HEK293 (cell line): Measurements from ENCODE around the gene DOK3.

ENCODE experiments used
- BCL11A ChIP-seq: fragments of 450-650 bp; formaldehyde crosslinking; IDR thresholded peaks from 2 replicates; pipeline ENCODE4 v1.5.1; 2016; ENCODE audit warnings: low read depth, missing biosample characterization, missing genetic modification characterization
- MEIS1 ChIP-seq: sonication (generic); formaldehyde crosslinking; IDR thresholded peaks from 2 replicates; pipeline ENCODE4 v1.8.1; 2022; ENCODE audit warnings: missing genetic modification reagents, mild to moderate bottlenecking, borderline replicate concordance
- MZF1 ChIP-seq: fragments of 450-650 bp; formaldehyde crosslinking; IDR thresholded peaks from 2 replicates; pipeline ENCODE4 v1.5.1; 2017; ENCODE audit warnings: missing biosample characterization, missing genetic modification characterization, borderline replicate concordance
- ZBTB44 ChIP-seq: fragments of 450-650 bp; IDR thresholded peaks from 2 replicates; pipeline ENCODE4 v1.5.1; 2018; ENCODE audit warnings: missing biosample characterization, mild to moderate bottlenecking, missing genetic modification characterization
- ZNF174 ChIP-seq: fragments of 450-650 bp; formaldehyde crosslinking; IDR thresholded peaks from 2 replicates; pipeline ENCODE4 v1.5.0; 2017; ENCODE audit warnings: missing biosample characterization, mild to moderate bottlenecking, missing genetic modification characterization
- ZNF23 ChIP-seq: fragments of 450-650 bp; formaldehyde crosslinking; IDR thresholded peaks from 2 replicates; pipeline ENCODE4 v1.5.1; 2016; ENCODE audit warnings: missing biosample characterization, missing genetic modification characterization, borderline replicate concordance
- ZNF239 ChIP-seq: fragments of 450-650 bp; formaldehyde crosslinking; IDR thresholded peaks from 2 replicates; pipeline ENCODE4 v1.5.1; 2016; ENCODE audit warnings: missing biosample characterization, missing genetic modification characterization
- ZNF248 ChIP-seq: fragments of 450-650 bp; formaldehyde crosslinking; IDR thresholded peaks from 2 replicates; pipeline ENCODE4 v1.5.1; 2017; ENCODE audit warnings: missing biosample characterization, missing genetic modification characterization
- ZNF354C ChIP-seq: fragments of 450-650 bp; formaldehyde crosslinking; IDR thresholded peaks from 2 replicates; pipeline ENCODE4 v1.5.1; 2016; ENCODE audit warnings: missing biosample characterization, missing genetic modification characterization, low read depth, borderline replicate concordance
- ZNF391 ChIP-seq: fragments of 450-650 bp; formaldehyde crosslinking; IDR thresholded peaks from 2 replicates; pipeline ENCODE4 v1.5.1; 2016; ENCODE audit warnings: low read depth, missing biosample characterization, missing genetic modification characterization, borderline replicate concordance
- ZNF530 ChIP-seq: fragments of 450-650 bp; formaldehyde crosslinking; IDR thresholded peaks from 2 replicates; pipeline ENCODE4 v1.5.1; 2016; ENCODE audit warnings: low read depth, missing biosample characterization, missing genetic modification characterization
- ZNF571 ChIP-seq: fragments of 450-650 bp; formaldehyde crosslinking; IDR thresholded peaks from 2 replicates; pipeline ENCODE4 v1.5.0; 2017; ENCODE audit warnings: missing biosample characterization, missing genetic modification characterization
- ZNF658 ChIP-seq: fragments of 450-650 bp; formaldehyde crosslinking; IDR thresholded peaks from 2 replicates; pipeline ENCODE4; 2016; ENCODE audit warnings: missing biosample characterization, missing genetic modification characterization
- ZNF747 ChIP-seq: fragments of 450-650 bp; formaldehyde crosslinking; IDR thresholded peaks from 2 replicates; pipeline ENCODE4 v1.5.1; 2016; ENCODE audit warnings: missing biosample characterization, missing genetic modification characterization
- ZSCAN5A ChIP-seq: fragments of 450-650 bp; formaldehyde crosslinking; IDR thresholded peaks from 2 replicates; pipeline ENCODE4 v1.5.1; 2016; ENCODE audit warnings: missing biosample characterization, missing genetic modification characterization
- TF ChIP-seq, protein P1 (sequence below): fragments of 450-650 bp; formaldehyde crosslinking; IDR thresholded peaks from 2 replicates; pipeline ENCODE4 v1.5.1; 2016; ENCODE audit warnings: missing biosample characterization, missing genetic modification characterization
- TF ChIP-seq, protein P2 (sequence below): fragments of 450-650 bp; formaldehyde crosslinking; conservative IDR thresholded peaks from 2 replicates; pipeline ENCODE4 v1.5.1; 2016; ENCODE audit warnings: low read depth, missing biosample characterization, missing genetic modification characterization
- TF ChIP-seq, protein P3 (sequence below): fragments of 450-650 bp; formaldehyde crosslinking; IDR thresholded peaks from 2 replicates; pipeline ENCODE4 v1.5.1; 2016; ENCODE audit warnings: missing biosample characterization, missing genetic modification characterization
- TF ChIP-seq, protein P4 (sequence below): fragments of 450-650 bp; formaldehyde crosslinking; conservative IDR thresholded peaks from 2 replicates; pipeline ENCODE4 v1.5.1; 2016; ENCODE audit warnings: low read depth, missing biosample characterization, missing genetic modification characterization
- TF ChIP-seq, protein P5 (sequence below): fragments of 450-650 bp; formaldehyde crosslinking; IDR thresholded peaks from 2 replicates; pipeline ENCODE4 v1.5.1; 2016; ENCODE audit warnings: missing biosample characterization, missing genetic modification characterization, low read depth

DOK3 gene

GRCh38 chr5:177496070-177496726 is 13.4 kb downstream of the DOK3 start (continued):
- TF ChIP-seq BCL11A (tag by site-specific recombination) (no peak), ZNF354C (no peak), ZNF530 (tag by site-specific recombination) (no peak), ZSCAN5A (tag by site-specific recombination) (no peak), ZNF658 (no peak), ZNF571 (tag by site-specific recombination) (no peak), ZNF391 (tag by site-specific recombination) (0 out of 2 replicates have a peak, but pooled peaks have one; percentile 19), ZNF747 (tag by site-specific recombination) (no peak), ZNF239 (tag by site-specific recombination) (no peak), ZNF248 (no peak), MEIS1 (no peak), ZBTB44 (tag by site-specific recombination) (no peak), MZF1 (tag by site-specific recombination) (no peak), ZNF174 (tag by site-specific recombination) (no peak), ZNF23 (tag by site-specific recombination) (no peak)
- TF ChIP-seq, protein P1, sequence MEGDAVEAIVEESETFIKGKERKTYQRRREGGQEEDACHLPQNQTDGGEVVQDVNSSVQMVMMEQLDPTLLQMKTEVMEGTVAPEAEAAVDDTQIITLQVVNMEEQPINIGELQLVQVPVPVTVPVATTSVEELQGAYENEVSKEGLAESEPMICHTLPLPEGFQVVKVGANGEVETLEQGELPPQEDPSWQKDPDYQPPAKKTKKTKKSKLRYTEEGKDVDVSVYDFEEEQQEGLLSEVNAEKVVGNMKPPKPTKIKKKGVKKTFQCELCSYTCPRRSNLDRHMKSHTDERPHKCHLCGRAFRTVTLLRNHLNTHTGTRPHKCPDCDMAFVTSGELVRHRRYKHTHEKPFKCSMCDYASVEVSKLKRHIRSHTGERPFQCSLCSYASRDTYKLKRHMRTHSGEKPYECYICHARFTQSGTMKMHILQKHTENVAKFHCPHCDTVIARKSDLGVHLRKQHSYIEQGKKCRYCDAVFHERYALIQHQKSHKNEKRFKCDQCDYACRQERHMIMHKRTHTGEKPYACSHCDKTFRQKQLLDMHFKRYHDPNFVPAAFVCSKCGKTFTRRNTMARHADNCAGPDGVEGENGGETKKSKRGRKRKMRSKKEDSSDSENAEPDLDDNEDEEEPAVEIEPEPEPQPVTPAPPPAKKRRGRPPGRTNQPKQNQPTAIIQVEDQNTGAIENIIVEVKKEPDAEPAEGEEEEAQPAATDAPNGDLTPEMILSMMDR (tag by site-specific recombination): 0 out of 2 replicates have a peak, but pooled peaks have one; percentile 51
- TF ChIP-seq, protein P2, sequence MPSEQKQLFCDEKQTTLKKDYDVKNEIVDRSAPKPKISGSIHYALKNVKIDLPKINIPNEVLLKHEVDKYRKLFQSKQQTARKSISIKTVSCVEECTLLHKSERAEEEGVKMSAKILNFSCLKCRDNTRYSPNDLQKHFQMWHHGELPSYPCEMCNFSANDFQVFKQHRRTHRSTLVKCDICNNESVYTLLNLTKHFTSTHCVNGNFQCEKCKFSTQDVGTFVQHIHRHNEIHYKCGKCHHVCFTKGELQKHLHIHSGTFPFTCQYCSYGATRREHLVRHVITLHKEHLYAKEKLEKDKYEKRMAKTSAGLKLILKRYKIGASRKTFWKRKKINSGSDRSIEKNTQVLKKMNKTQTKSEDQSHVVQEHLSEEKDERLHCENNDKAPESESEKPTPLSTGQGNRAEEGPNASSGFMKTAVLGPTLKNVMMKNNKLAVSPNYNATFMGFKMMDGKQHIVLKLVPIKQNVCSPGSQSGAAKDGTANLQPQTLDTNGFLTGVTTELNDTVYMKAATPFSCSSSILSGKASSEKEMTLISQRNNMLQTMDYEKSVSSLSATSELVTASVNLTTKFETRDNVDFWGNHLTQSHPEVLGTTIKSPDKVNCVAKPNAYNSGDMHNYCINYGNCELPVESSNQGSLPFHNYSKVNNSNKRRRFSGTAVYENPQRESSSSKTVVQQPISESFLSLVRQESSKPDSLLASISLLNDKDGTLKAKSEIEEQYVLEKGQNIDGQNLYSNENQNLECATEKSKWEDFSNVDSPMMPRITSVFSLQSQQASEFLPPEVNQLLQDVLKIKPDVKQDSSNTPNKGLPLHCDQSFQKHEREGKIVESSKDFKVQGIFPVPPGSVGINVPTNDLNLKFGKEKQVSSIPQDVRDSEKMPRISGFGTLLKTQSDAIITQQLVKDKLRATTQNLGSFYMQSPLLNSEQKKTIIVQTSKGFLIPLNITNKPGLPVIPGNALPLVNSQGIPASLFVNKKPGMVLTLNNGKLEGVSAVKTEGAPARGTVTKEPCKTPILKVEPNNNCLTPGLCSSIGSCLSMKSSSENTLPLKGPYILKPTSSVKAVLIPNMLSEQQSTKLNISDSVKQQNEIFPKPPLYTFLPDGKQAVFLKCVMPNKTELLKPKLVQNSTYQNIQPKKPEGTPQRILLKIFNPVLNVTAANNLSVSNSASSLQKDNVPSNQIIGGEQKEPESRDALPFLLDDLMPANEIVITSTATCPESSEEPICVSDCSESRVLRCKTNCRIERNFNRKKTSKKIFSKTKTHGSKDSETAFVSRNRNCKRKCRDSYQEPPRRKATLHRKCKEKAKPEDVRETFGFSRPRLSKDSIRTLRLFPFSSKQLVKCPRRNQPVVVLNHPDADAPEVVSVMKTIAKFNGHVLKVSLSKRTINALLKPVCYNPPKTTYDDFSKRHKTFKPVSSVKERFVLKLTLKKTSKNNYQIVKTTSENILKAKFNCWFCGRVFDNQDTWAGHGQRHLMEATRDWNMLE: no peak
- TF ChIP-seq, protein P3, sequence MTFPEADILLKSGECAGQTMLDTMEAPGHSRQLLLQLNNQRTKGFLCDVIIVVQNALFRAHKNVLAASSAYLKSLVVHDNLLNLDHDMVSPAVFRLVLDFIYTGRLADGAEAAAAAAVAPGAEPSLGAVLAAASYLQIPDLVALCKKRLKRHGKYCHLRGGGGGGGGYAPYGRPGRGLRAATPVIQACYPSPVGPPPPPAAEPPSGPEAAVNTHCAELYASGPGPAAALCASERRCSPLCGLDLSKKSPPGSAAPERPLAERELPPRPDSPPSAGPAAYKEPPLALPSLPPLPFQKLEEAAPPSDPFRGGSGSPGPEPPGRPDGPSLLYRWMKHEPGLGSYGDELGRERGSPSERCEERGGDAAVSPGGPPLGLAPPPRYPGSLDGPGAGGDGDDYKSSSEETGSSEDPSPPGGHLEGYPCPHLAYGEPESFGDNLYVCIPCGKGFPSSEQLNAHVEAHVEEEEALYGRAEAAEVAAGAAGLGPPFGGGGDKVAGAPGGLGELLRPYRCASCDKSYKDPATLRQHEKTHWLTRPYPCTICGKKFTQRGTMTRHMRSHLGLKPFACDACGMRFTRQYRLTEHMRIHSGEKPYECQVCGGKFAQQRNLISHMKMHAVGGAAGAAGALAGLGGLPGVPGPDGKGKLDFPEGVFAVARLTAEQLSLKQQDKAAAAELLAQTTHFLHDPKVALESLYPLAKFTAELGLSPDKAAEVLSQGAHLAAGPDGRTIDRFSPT (tag by site-specific recombination): peak; percentile 72; the same call in 1 of the 2 replicates
- TF ChIP-seq, protein P4, sequence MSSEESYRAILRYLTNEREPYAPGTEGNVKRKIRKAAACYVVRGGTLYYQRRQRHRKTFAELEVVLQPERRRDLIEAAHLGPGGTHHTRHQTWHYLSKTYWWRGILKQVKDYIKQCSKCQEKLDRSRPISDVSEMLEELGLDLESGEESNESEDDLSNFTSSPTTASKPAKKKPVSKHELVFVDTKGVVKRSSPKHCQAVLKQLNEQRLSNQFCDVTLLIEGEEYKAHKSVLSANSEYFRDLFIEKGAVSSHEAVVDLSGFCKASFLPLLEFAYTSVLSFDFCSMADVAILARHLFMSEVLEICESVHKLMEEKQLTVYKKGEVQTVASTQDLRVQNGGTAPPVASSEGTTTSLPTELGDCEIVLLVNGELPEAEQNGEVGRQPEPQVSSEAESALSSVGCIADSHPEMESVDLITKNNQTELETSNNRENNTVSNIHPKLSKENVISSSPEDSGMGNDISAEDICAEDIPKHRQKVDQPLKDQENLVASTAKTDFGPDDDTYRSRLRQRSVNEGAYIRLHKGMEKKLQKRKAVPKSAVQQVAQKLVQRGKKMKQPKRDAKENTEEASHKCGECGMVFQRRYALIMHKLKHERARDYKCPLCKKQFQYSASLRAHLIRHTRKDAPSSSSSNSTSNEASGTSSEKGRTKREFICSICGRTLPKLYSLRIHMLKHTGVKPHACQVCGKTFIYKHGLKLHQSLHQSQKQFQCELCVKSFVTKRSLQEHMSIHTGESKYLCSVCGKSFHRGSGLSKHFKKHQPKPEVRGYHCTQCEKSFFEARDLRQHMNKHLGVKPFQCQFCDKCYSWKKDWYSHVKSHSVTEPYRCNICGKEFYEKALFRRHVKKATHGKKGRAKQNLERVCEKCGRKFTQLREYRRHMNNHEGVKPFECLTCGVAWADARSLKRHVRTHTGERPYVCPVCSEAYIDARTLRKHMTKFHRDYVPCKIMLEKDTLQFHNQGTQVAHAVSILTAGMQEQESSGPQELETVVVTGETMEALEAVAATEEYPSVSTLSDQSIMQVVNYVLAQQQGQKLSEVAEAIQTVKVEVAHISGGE (tag by site-specific recombination): no peak
- TF ChIP-seq, protein P5, sequence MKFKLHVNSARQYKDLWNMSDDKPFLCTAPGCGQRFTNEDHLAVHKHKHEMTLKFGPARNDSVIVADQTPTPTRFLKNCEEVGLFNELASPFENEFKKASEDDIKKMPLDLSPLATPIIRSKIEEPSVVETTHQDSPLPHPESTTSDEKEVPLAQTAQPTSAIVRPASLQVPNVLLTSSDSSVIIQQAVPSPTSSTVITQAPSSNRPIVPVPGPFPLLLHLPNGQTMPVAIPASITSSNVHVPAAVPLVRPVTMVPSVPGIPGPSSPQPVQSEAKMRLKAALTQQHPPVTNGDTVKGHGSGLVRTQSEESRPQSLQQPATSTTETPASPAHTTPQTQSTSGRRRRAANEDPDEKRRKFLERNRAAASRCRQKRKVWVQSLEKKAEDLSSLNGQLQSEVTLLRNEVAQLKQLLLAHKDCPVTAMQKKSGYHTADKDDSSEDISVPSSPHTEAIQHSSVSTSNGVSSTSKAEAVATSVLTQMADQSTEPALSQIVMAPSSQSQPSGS: no peak
